HCT116 (cell line): ENCODE data around the gene RGS10. TPM values are rescaled to one million over a fixed set of nuclear protein-coding genes. Genes with fewer than 3 reads are reported as not detected.
"Not testable (repeated sequence)": the region's sequence is repeated elsewhere in the genome, so short reads cannot be mapped to it uniquely, and the experiment has no call there.

ENCODE experiments used
- ATAC-seq: fragments of 200-7000 bp; cut with Tn5 transposase; 2 replicates; pipeline ENCODE4 v1.9.1; 2020; ENCODE audit warnings: mild to moderate bottlenecking, moderate library complexity
- BruUV-seq: library from RNA; stranded (reverse); fragments of 400-500 nt; replicated peaks from 2 replicates; lab custom pipeline; 2021; lab: Mats Ljungman, UMichigan
- CTCF ChIA-PET: fragments of 300-600 bp; sonication (Branson Sonifier 250); formaldehyde crosslinking; loops from one replicate; lab custom pipeline; 2021; ENCODE audit warnings: antibody characterized with exemption; lab: Charles Lee
- POLR2A ChIA-PET: fragments of 300-600, 350-600 bp; sonication (Branson Sonifier 250); formaldehyde crosslinking; loops from one replicate; lab custom pipeline; 2021; ENCODE audit warnings: antibody characterized with exemption; lab: Charles Lee
- RAD21 ChIA-PET, 2 experiments: fragments of 300-600 bp; sonication (Branson Sonifier 250); formaldehyde crosslinking; loops; one replicate each; lab custom pipeline; 2023; ENCODE audit warnings: low total read pairs in 2 of 2; ENCODE audit not compliant: uncharacterized antibody in 2 of 2, unreplicated experiment in 2 of 2, low non-redundant PET in 1 of 2; lab: Charles Lee
- DNase-seq: peaks from one replicate; pipeline ENCODE4 v3.0.0-alpha.2; 2010; ENCODE audit warnings: low read depth, low spot score
- H2AFZ ChIP-seq: fragments of 200-600 bp; shearing (Covaris generic), sonication (generic); 2 replicates; pipeline ENCODE4 v1.6.1; 2017; ENCODE audit warnings: low read depth, mixed run types, mixed read lengths, antibody characterized with exemption, low read length; ENCODE audit not compliant: poor library complexity, severe bottlenecking
- H3K27ac ChIP-seq: 2 replicates; pipeline ENCODE4 v1.5.1; 2012; ENCODE audit warnings: low read depth, low read length
- H3K27me3 ChIP-seq: fragments of 200-600 bp; sonication (generic); 2 replicates; pipeline ENCODE4 v1.6.1; 2016; ENCODE audit warnings: mixed run types, low read length, mixed read lengths; ENCODE audit not compliant: insufficient read depth
- H3K36me3 ChIP-seq, 2 experiments: fragments of 200-500 bp in 1 of 2; fragments of 200-600 bp in 1 of 2; sonication (Bioruptor generic) in 1 of 2; sonication (generic) in 1 of 2; 2 replicates each; pipeline versions ENCODE4 v1.5.1 to v1.6.1; 2014 to 2016; ENCODE audit warnings: low read length in 2 of 2, inconsistent platforms in 1 of 2, mixed read lengths in 1 of 2, mixed run types in 1 of 2; ENCODE audit not compliant: insufficient read depth in 2 of 2, control insufficient read depth in 1 of 2
- H3K4me1 ChIP-seq, 2 experiments: fragments of 200-600 bp in 1 of 2; sonication (generic) in 1 of 2; 2 replicates each; pipeline versions ENCODE4 v1.5.1 to v1.6.1; 2012 to 2017; ENCODE audit warnings: low read length in 2 of 2, inconsistent platforms in 1 of 2, mild to moderate bottlenecking in 1 of 2, mixed read lengths in 1 of 2, mixed run types in 1 of 2, moderate library complexity in 1 of 2; ENCODE audit not compliant: insufficient read depth in 2 of 2, control insufficient read depth in 1 of 2
- H3K4me2 ChIP-seq: fragments of 200-600 bp; sonication (generic); 2 replicates; pipeline ENCODE4 v1.6.1; 2017; ENCODE audit warnings: mixed run types, low read length, mixed read lengths
- H3K4me3 ChIP-seq, 2 experiments: fragments of 200-600 bp in 1 of 2; sonication (generic) in 1 of 2; replicated peaks in 1 of 2; 2 replicates each; pipeline ENCODE4 v1.5.1; 2011 to 2016; ENCODE audit warnings: low read length in 2 of 2, control low read depth in 1 of 2, low read depth in 1 of 2, mild to moderate bottlenecking in 1 of 2, mixed read lengths in 1 of 2, mixed run types in 1 of 2
- H3K79me2 ChIP-seq: fragments of 200-600 bp; sonication (generic); 2 replicates; pipeline ENCODE4 v1.6.1; 2017; ENCODE audit warnings: mild to moderate bottlenecking, mixed run types, low read length, moderate library complexity, mixed read lengths; ENCODE audit not compliant: insufficient read depth
- H3K9ac ChIP-seq: fragments of 200-600 bp; sonication (generic); 2 replicates; pipeline ENCODE4 v1.6.1; 2016; ENCODE audit warnings: low read length, mixed read lengths
- H3K9me2 ChIP-seq: fragments of 200-600 bp; sonication (generic), shearing (Covaris generic); 2 replicates; pipeline ENCODE4 v1.6.1; 2017; ENCODE audit warnings: mixed run types, mild to moderate bottlenecking, moderate library complexity; ENCODE audit not compliant: insufficient read depth
- H3K9me3 ChIP-seq, 2 experiments: fragments of 200-500 bp in 1 of 2; fragments of 200-600 bp in 1 of 2; sonication (Bioruptor generic) in 1 of 2; sonication (generic) in 1 of 2; 2 replicates each; pipeline ENCODE4 v1.6.1; 2014 to 2017; ENCODE audit warnings: low read length in 2 of 2, mixed read lengths in 2 of 2, inconsistent platforms in 1 of 2, low read depth in 1 of 2, mild to moderate bottlenecking in 1 of 2, mixed run types in 1 of 2, moderate library complexity in 1 of 2; ENCODE audit not compliant: control insufficient read depth in 1 of 2, insufficient read depth in 1 of 2
- H4K20me1 ChIP-seq: fragments of 200-600 bp; sonication (generic), shearing (Covaris generic); 2 replicates; pipeline ENCODE4 v1.6.1; 2017; ENCODE audit warnings: mixed run types, mild to moderate bottlenecking, moderate library complexity; ENCODE audit not compliant: insufficient read depth
- CBX3 ChIP-seq: IDR thresholded peaks from 2 replicates; pipeline ENCODE4 v1.6.1; 2012; ENCODE audit warnings: low read depth
- ELF1 ChIP-seq: IDR thresholded peaks from 2 replicates; pipeline ENCODE4 v1.6.1; 2012; ENCODE audit warnings: low read depth, borderline replicate concordance
- EZH2 ChIP-seq: fragments of 200-600 bp; sonication (generic); IDR thresholded peaks from 2 replicates; pipeline ENCODE4 v1.6.1; 2017; ENCODE audit warnings: antibody characterized with exemption, mixed run types
- EZH2phosphoT487 ChIP-seq: fragments of 200-600 bp; IDR thresholded peaks from 2 replicates; pipeline ENCODE4 v1.6.1; 2018; ENCODE audit warnings: antibody characterized with exemption, borderline replicate concordance
- TCF7L2 ChIP-seq: IDR thresholded peaks from 2 replicates; pipeline ENCODE4 v1.7.0; 2011; ENCODE audit warnings: borderline replicate concordance, inconsistent platforms; ENCODE audit not compliant: insufficient read depth, insufficient read length; ENCODE audit errors: extremely low read depth
- ZBTB33 ChIP-seq: IDR thresholded peaks from 2 replicates; pipeline ENCODE4 v1.6.1; 2011; ENCODE audit warnings: mild to moderate bottlenecking, low read length, moderate library complexity; ENCODE audit not compliant: insufficient replicate concordance; ENCODE audit errors: extremely low read depth
- intact Hi-C: fragments of 100-400 bp; cut with micrococcal nuclease; formaldehyde crosslinking; loops from 2 replicates; pipeline ENCODE4 v1.10.0; 2022
- total RNA-seq: library from RNA; stranded (reverse); gene quantifications from one replicate; pipeline ENCODE4 v1.2.1, GENCODE V29; 2021; ENCODE audit not compliant: unreplicated experiment

The RGS10 gene
- total RNA-seq, 1 experiment from 2014 or later, result 96.7 TPM

DNA sequence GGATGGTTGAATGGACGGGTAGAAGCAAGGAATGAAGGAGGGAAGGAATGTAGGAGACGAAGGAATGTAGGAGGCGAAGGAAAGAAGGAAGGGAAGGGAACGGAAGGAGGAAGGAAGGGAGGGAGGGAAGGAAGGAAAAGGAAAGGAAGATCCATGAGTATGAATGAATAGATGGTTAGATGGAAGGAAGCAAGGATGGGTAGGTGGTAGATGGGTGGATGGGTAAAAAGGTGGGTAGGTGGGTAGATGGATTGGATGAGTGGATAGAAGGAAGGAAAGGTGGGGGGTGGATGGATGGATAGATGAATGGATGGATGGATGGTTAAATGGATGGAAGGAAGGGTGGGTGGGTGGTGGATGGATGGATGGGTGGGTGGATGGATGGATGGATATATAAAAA is 77.4 kb downstream of the RGS10 start (continued):
- TF ChIP-seq ZBTB33, result no peak
- TF ChIP-seq EZH2phosphoT487, result no peak
- no peak for TF ChIP-seq EZH2
- TF ChIP-seq TCF7L2, result no peak
- no peak for TF ChIP-seq ELF1

GRCh38 chr10:119463195-119463594 is 79.3 kb downstream of the RGS10 start:
- H4K20me1 ChIP-seq, H3K9me3 ChIP-seq, H3K4me2 ChIP-seq, H3K9me2 ChIP-seq, POLR2A ChIA-PET, BruUV-seq, H3K27ac ChIP-seq, H3K9ac ChIP-seq, H3K27me3 ChIP-seq, CTCF ChIA-PET, RAD21 ChIA-PET, intact Hi-C loops, H3K4me3 ChIP-seq, H2AFZ ChIP-seq, ATAC-seq, DNase-seq, H3K79me2 ChIP-seq, H3K36me3 ChIP-seq: not testable (repeated sequence)
- peaks cover 19 to 33% of the 10 kb centered on the region in 2 experiments for H3K4me1 ChIP-seq
- 0 out of 2 replicates have a peak, but pooled peaks have one; percentile 23 for TF ChIP-seq CBX3
